Kidney (tissue), 14 donors: ENCODE data around the gene SLC23A2. TPM values are rescaled to one million over a fixed set of nuclear protein-coding genes. Genes with fewer than 3 reads are reported as not detected.
A peak's percentile ranks its signal among the peaks of the same experiment; 100 is the strongest.

Experiments used
- DNase-seq, 5 donors: peaks; one replicate each; pipeline ENCODE4 v3.0.0-alpha.2; 2013 to 2020
- FAIRE-seq: peaks from 2 replicates; lab custom pipeline; 2012; peaks lifted over from hg19 to GRCh38; lab: Jason Lieb, UNC
- H3K27ac ChIP-seq, 2 donors: one replicate each; pipeline ENCODE4 v1.7.0; 2013; ENCODE audit warnings: low read depth in 2 of 2, low read length in 2 of 2, inconsistent platforms in 1 of 2
- H3K27me3 ChIP-seq: one replicate; pipeline ENCODE4 v1.7.1; 2013; ENCODE audit warnings: low read length, inconsistent platforms; ENCODE audit not compliant: control insufficient read depth, insufficient read depth
- H3K36me3 ChIP-seq, 3 donors: one replicate each; pipeline versions ENCODE4 v1.7.0 to v1.7.1; 2013; ENCODE audit warnings: low read length in 3 of 3, control low read depth in 1 of 3, inconsistent platforms in 1 of 3; ENCODE audit not compliant: insufficient read depth in 3 of 3, control insufficient read depth in 2 of 3
- H3K4me1 ChIP-seq, 3 donors: one replicate each; pipeline versions ENCODE4 v1.7.0 to v1.7.1; 2013; ENCODE audit warnings: low read length in 3 of 3, inconsistent platforms in 1 of 3, low read depth in 1 of 3; ENCODE audit not compliant: control insufficient read depth in 2 of 3, insufficient read depth in 2 of 3
- H3K4me3 ChIP-seq, 3 donors: one replicate each; pipeline versions ENCODE4 v1.7.0 to v1.8.1; 2013; ENCODE audit warnings: low read length in 3 of 3, control low read depth in 1 of 3, inconsistent platforms in 1 of 3
- H3K9ac ChIP-seq, 3 donors: one replicate each; pipeline versions ENCODE4 v1.7.0 to v1.7.1; 2013; ENCODE audit warnings: low read length in 3 of 3, control low read depth in 1 of 3, inconsistent platforms in 1 of 3
- H3K9me3 ChIP-seq, 3 donors: one replicate each; pipeline versions ENCODE4 v1.7.0 to v1.7.1; 2013; ENCODE audit warnings: low read length in 3 of 3, control low read depth in 1 of 3, inconsistent platforms in 1 of 3; ENCODE audit not compliant: control insufficient read depth in 2 of 3, insufficient read depth in 1 of 3
- CTCF ChIP-seq: IDR thresholded peaks from 3 replicates; pipeline ENCODE4 v1.5.1; 2012; ENCODE audit warnings: mild to moderate bottlenecking, moderate library complexity, borderline replicate concordance; ENCODE audit not compliant: insufficient read depth; ENCODE audit errors: extremely low read depth
- intact Hi-C: fragments of 100-400 bp; cut with DNase I; formaldehyde crosslinking; loops from one replicate; pipeline ENCODE4 v1.11.1; 2022
- polyA plus RNA-seq: library from polyadenylated mRNA; stranded (reverse); fragments of 350-450 nt; fragmentation: Illumina TruSeq; extraction: RNeasy Lipid Tissue Mini Kit (QIAGEN cat#74804); gene quantifications from one replicate; pipeline ENCODE4 v1.2.3, GENCODE V29; 2014; ENCODE audit warnings: low read depth, low replicate concordance; ENCODE audit not compliant: insufficient read depth
- total RNA-seq: library from RNA; stranded (reverse); fragmentation: NEBNext Ultra II Directional; extraction: Animal tissue kit (Norgen Biotek cat#: 25700); gene quantifications from one replicate; pipeline ENCODE4 v1.2.1, GENCODE V29; 2021
- donor health status: control.
- donor health status: control.
- donor health status: control.
- donor health status: control.
- donor health status: control.
- donor health status: DM: yes; HTN: yes; CAD: no.
- donor health status: Normal renal cell carcinoma (clear cell type).

The SLC23A2 gene
- total and polyA plus RNA-seq, 2 donors from 2014 or later, result 4.8 to 20.5 TPM

- intact Hi-C loops, result no loop called here
- Histone ChIP-seq H3K4me1 (peaks cover 0 to 3% (median 0%) of the 10 kb centered on the region in 3 donors), H3K27me3 (no peaks in the 10 kb centered on the region), H3K4me3 (no peak overlapping the region), H3K27ac (no peak overlapping the region), H3K36me3 (peaks cover 0 to 14% (median 9%) of the 10 kb centered on the region in 3 donors), H3K9ac (no peak overlapping the region), H3K9me3 (no peaks in the 10 kb centered on the region)
- TF ChIP-seq CTCF, result no peak
- no peak for FAIRE-seq
- DNase-seq, result no peak
Observed at GRCh38 chr20:4871486-4871885, 129.8 kb downstream of the SLC23A2 start.

- Histone ChIP-seq H3K27ac (no peak overlapping the region), H3K9me3 (no peaks in the 10 kb centered on the region), H3K27me3 (no peaks in the 10 kb centered on the region), H3K9ac (no peak overlapping the region), H3K36me3 (peaks cover 0 to 14% (median 9%) of the 10 kb centered on the region in 3 donors), H3K4me1 (peaks cover 0 to 3% (median 0%) of the 10 kb centered on the region in 3 donors), H3K4me3 (no peak overlapping the region)
- DNase-seq (no peak), FAIRE-seq (no peak)
- no peak for TF ChIP-seq CTCF
- intact Hi-C loops, result no loop called here
Observed at GRCh38 chr20:4870906-4871305, 130.4 kb downstream of the SLC23A2 start.

GRCh38 chr20:4869290-4870193, 131.8 kb downstream of the SLC23A2 start:
- no peak overlapping the region for H3K9ac ChIP-seq
- no peak overlapping the region for H3K4me3 ChIP-seq
- no peaks in the 10 kb centered on the region for H3K9me3 ChIP-seq
- DNase-seq (peak in 2 of 5 donors; percentile 21 to 46), FAIRE-seq (no peak)
- no peaks in the 10 kb centered on the region for H3K4me1 ChIP-seq
- no peaks in the 10 kb centered on the region for H3K27me3 ChIP-seq
- peaks cover 0 to 13% (median 11%) of the 10 kb centered on the region in 3 donors for H3K36me3 ChIP-seq
- no peak for TF ChIP-seq CTCF
- H3K27ac ChIP-seq, result no peak overlapping the region
- intact Hi-C loops, result no loop called here
